HTR-8/SVneo (cell line): ENCODE data around the gene CST6.
A peak's percentile ranks its signal among the peaks of the same experiment; 100 is the strongest.

Experiments
- DNase-seq: peaks from one replicate; pipeline ENCODE4 v3.0.0; 2011; ENCODE audit warnings: low spot score, mixed read lengths; ENCODE audit not compliant: insufficient read length
- FAIRE-seq: peaks from 2 replicates; lab custom pipeline; 2011; peaks lifted over from hg19 to GRCh38; lab: Jason Lieb, UNC

Gene CST6, protein sequence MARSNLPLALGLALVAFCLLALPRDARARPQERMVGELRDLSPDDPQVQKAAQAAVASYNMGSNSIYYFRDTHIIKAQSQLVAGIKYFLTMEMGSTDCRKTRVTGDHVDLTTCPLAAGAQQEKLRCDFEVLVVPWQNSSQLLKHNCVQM

GRCh38 chr11:66011785-66012303 lies at the start of gene CST6:
CST6 (plus strand) TSS chr11:66012008; CDS start chr11:66012045, 37 bp downstream.
- DNase-seq = no peak
- FAIRE-seq = peak; percentile 20

GRCh38 chr11:65962141-65962564 lies 49.7 kb upstream of the CST6 start:
- no peak for FAIRE-seq
- no peak for DNase-seq

DNA sequence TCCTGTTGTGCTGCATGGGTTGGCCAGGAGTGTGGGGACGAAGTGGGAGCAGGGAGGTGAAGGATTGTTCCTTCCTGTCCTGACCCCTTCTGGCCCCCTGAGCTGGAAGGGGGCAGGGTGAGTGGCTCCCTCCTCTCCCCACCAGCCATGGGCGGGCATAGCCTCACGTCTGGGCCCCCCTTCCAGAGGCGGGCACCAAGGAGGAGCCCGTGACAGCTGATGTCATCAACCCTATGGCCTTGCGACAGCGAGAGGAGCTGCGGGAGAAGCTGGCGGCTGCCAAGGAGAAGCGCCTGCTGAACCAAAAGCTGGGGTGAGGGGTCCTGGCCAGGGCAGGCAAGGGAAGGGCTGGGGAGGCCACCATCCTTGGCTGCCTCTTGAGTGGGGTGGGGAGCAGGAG lies 46.9 kb upstream of the CST6 start:
- no peak for DNase-seq
- FAIRE-seq = no peak

GRCh38 chr11:65965986-65966762 lies 45.6 kb upstream of the CST6 start:
- DNase-seq (no peak), FAIRE-seq (peak; percentile 64)

- DNase-seq (no peak), FAIRE-seq (peak; percentile 52)
Observed at GRCh38 chr11:65967329-65967934, 44.4 kb upstream of the CST6 start.

DNA sequence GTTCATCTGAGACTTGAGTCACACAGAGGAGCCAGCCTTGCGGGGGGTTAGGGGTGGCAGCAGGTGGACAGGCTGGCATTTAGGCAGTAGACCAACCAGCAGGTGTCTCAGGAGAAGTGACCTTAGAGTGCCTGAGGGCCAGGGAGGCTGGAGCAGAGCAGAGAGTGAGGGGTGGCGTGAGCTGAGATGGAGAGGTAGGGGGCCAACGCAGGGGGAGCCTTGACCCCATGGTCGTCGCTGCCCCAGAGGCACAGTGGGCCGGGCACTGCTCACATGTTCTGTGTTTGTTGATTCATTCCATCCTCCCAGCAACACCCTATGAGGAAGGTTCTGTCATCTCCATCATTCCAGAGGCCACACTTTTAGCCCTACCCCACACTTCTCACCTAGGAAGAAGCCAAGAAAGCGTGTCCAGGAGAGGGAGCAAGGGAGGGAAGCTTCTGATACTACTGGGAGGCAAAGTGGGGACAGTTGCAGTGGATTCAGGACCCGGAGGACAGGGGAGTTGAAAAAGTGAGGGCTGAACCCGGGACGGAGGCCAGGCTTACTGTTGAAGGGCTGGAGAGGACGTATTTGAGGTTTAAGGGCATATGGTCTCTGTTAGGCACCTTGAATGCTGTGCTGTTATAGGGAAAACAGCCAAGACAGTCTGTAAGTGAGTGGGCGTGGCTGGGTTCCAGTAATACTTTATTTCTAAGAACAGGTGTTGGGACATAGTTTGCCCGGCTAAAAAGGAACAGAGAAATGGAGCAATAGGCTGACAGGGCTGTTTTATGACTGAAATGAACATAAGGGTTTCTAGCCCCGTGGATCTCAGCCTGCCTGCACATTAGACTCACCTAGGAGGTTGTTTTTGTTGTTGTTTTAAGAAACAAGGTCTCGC lies 43.0 kb upstream of the CST6 start:
- no peak for DNase-seq
- FAIRE-seq = peak; percentile 63

DNA sequence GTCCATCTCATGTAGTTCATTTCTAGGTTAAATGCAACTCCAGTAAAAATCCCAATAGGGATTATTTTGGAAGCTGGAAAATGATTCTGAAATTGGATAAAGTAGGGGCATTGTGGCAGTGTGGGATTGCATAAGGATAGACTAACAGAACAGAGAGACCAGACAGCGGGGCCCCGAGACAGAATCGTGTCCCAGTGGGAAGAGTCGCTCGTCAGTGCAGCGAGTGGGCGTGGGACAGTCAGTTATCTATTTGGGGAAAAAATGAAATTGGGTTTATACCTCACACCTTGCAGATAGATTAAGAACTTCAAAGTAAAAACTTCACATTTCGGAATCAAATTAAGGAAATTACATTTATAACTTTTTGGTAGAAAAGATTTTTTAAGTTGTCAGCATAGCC lies 39.7 kb upstream of the CST6 start:
- DNase-seq (no peak), FAIRE-seq (no peak)

DNA sequence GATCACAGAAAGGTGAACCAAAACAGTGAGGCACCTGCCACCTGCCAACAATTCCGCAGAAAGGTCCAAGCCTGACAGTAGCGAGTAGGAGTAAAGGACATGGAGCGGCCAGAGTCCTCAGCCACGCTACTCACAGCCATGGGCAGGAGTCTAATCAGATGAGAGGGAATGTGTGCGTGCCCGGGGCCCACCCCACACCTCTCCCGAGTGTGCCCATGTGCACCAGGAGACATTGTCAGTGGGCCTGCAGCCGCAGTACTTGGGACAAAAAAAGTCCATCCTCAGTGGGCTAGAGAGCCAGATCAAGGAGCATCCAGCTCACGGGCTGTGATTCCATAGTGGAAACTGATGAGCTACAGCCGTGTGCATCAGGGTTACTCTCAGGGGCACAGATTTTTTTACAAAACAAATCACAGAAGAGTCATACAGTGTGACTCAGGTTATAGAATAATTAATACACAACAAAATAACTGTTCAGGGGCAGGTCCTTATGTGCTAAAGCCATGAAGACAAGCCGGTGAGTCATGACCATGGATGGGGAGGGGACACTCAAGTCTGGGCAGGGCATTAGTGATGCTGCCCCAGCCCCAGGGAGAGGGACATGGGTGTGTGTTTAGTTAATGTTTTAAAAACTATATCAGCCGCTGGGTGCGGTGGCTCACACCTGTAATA lies 38.2 kb upstream of the CST6 start:
- FAIRE-seq = peak; percentile 90

DNA sequence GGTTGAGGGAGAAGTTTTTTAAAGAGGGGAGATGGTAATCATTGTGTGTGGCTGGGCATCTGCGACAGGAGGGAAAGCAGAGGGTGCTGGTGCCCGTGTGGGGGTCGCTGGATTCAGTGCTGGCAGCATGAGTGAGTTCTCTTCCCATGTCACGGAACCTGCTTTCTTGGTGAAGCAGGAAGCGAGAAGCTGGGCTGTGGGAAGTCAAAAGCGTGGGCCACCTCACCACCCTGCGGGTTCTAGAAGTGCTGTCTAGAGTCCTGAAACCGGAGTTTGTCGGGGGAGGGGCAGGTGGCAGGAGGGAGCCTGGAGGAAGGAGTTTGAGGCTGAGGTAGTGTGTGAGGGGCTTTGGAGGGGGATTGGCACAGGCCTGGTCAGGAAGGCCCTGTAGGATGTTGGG lies 36.0 kb upstream of the CST6 start:
- DNase-seq (no peak), FAIRE-seq (no peak)

More for the DNA sequence above, 38.2 kb upstream of the CST6 start:
- DNase-seq = no peak

DNA sequence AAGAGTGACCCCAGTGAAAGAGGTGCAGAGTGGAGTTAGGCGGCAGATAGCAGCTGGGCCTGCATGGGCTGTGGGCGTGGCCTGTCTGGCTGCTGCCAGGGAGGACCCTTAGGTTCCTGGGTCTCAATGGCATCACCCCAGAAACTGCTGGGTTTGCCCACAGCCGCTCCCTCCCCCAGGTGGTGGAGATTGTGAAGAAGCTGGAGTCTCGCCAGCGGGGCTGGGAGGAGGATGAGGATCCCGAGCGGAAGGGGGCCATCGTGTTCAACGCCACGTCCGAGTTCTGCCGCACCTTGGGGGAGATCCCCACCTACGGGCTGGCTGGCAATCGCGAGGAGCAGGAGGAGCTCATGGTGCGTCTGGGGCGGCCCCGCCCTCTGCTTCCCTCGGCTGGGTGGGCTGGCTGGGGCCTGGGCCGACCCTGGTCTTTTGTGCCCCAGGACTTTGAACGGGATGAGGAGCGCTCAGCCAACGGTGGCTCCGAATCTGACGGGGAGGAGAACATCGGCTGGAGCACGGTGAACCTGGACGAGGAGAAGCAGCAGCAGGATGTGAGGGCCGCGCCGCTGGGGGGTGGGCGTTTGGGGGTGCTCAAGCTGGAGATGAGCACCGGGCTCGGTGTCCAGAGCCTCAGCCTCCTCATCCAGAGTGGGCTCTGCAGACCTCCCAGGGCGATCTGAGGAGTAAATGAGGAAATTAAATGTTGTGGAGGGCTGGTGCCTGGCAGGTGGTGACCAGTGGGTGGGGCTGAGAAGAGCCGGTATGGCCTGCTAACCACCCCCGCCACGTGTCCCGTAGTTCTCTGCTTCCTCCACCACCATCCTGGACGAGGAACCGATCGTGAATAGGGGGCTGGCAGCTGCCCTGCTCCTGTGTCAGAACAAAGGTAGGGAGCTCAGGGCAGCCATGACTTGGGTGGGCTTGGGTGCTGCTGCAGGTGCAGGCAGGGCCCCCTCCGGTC lies 35.3 kb upstream of the CST6 start:
- peak; percentile 46 for FAIRE-seq
- no peak for DNase-seq

GRCh38 chr11:65977621-65978390 lies 34.0 kb upstream of the CST6 start:
- FAIRE-seq (no peak), DNase-seq (no peak)

- FAIRE-seq (no peak), DNase-seq (no peak)
Observed at GRCh38 chr11:65978391-65979238, 33.2 kb upstream of the CST6 start.

GRCh38 chr11:65979261-65979759 lies 32.5 kb upstream of the CST6 start:
- FAIRE-seq (no peak), DNase-seq (no peak)

DNA sequence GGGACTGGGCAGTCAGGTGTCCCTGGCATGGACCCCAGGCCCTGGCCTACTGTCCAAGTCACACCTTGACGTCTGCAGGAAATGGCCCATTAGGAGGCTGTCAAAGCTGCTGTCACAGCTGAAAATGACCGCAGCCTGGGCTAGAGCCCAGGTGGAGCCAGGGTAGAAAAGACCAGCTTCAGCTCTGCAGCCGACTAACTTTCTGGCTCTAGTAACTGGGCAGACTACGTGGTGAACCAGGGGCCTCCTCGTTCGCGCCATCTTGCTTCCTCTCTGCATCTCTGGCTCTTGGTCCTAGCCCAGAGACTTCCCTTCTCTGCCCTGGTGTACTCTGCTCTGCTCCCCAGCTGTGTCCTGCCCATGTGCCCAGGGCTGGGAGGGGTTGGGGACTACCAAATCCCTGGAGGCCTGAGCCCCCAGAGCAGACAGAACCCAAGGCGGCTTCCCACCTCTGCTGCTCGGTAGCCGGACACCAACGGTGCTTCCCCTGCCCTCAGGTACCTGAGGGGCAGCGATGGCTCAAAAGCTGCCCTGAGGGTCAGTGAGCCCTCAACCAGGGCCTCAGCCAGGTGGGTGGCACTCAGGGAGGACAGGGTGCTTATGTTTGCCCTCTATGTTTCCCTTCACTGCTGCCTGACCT lies 30.6 kb upstream of the CST6 start:
- DNase-seq (no peak), FAIRE-seq (peak; percentile 13)

DNA sequence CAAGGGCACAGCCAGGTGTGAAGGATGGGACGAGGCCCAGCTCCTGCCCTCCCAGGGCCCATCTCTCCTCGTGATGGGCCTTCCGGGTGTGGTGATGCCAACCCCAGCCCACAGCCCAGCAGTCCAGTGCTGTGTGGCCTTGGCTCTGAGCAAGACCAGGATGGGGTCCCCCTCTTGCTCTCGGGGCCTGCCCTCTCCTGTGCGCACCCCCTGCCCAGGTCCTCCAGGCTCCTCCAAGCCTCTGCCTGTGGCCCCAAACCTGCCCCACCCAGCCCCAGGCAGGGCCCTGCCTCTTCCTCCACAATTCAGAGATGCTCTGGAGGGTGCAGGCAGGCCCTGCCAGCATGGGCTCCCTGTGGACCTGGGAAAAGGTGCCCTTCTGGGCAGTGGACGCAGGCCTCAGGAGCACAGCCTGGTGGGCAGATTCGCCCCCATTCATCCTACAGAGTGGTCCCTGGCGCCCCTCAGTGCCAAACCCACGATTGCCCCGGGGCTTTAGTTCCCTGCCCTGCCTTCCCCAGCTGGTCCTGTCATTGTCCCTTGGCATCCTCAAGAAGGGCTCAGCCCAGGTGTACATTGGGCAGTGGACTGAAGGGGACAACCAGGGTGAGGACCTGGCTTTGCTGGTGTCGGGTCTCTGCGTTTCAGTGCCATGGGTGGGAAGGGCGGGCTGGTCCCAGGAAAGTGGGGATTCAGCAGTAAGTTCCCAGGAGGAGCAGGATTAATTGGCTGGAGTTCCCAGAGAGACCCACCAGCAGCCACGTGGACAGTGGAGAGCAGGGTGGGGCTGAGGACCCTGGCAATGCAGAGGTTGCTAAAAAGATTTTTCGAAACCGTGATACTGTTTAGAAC lies 29.6 kb upstream of the CST6 start:
- DNase-seq (no peak), FAIRE-seq (peak; percentile 66)
